ENCODE measurements around the gene MSMO1.

DNA sequence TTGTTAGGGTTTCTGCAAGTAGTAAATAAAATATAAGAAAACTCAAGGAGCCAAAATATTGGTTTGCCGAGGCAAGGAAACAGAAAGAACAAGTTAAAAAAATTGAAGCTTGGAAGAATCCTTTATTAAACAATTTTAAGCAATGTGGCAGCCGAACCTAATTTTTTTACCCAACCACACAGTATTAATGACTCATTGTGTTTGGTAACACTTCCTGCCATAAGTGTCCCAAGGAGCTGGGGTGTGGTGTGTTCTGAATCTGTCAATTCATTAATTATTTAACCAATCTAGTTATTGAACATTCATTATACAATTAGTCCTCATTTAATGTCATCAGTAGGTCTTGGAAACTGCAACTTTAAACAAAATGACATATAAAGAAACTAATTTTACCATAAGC is 32.0 kb downstream of the MSMO1 start:
- TF ChIP-seq POLR2A (IDR thresholded peaks at IDR 0.05) (no peak), POLR2AphosphoS5 (IDR thresholded peaks at IDR 0.05) (no peak)
